Stimulated activated CD4-positive, alpha-beta T cell treated with anti-CD3 and anti-CD28 coated beads, Interleukin-4, amount 100 ng/mL, for 1 hour (primary cell): Measurements from ENCODE around the gene ABL1.
"Not testable (repeated sequence)": the region's sequence is repeated elsewhere in the genome, so short reads cannot be mapped to it uniquely, and the experiment has no call there.

Experiments
- DNase-seq: peaks from one replicate; pipeline ENCODE4 v3.0.0-alpha.2; 2020

ABL1 gene

DNA sequence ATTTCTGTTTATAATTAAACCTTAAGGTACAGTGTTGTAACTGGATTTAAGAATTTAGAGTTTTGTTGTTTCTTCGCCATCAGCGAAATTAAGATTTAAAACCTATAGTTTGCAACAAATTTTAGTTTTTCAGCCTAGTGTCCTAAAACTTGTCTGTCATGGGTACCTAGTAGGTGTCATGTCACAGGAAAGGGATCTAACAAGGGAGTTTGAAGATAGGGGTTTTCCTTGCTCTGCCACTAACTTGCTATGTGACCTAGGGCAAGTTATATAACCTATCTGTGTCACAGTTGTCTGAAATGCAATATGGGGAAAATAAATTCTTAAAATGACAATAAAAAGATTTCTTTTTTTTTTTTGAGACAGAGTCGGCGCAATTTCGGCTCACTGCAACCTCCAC lies 9.2 kb upstream of the ABL1 start:
- no peak for DNase-seq

DNA sequence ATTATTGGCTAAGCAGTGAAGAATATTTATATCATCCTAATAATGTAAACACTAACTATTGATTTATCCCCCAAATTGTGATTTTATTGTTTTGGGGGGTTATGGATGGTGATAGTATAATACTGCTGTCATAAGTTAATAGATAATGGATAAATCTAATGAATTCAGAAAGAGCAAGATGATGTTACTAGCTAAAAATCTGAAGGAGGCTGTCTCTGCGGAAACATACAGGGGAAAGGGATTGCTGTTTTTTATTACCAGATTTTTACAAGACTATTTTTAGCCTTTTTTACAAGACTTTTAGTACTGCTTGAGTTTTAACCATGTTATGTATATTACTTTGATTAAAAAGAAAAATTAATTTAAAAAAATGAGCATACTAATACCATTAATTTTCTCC lies 5.3 kb upstream of the ABL1 start:
- no peak for DNase-seq

GRCh38 chr9:130830231-130830760 lies 4.8 kb upstream of the ABL1 start:
- no peak for DNase-seq

DNA sequence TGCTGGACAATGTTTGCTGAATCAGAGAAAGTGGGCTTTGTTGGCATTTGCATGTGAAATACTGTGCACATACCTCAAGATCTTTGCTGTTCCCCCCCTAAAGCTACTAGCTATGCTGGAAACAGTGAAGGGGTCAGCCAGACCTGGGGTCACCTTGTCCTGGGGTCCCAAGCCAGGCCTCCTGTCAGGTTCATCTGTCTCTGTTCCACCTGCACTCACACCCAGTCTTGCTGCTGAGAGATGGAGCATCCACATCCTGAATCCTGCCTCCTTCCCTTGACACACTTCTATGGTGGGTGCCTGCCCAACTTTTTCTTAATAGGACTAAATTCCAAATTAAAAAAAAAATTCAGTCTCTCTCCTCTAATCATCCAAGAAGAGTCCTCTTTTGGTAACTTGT lies 4.0 kb upstream of the ABL1 start:
- DNase-seq = no peak

- DNase-seq = no peak
Observed at GRCh38 chr9:130833031-130833990, 1.7 kb upstream of the ABL1 start.

GRCh38 chr9:130835441-130836298 lies 616 bp downstream of the ABL1 start:
- peak; percentile 39 for DNase-seq

DNA sequence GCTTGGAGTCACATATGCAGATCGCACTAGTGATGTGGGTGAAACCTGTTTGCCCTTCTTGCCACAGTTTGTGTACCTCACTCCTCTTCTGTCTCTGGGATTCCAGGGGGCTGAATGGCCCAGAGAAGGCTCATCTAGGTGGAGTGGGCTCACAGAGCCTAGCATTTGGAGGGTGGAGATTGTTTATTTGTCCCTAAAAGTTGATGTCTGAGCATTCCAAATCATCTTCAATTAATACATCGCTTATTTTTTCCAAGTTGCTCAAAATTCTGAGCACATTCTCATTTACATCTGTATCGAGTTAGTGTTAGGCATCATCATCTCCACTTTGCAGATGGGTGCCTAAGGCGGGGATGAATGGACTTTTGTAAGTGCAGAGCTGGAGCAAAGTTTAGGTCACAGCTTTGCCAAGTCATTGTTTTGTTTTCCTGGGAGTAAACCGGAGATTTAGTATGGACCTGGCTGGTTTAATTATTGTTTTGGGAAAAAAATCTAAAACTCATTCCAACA lies 2.0 kb downstream of the ABL1 start:
- no peak for DNase-seq

- DNase-seq = no peak
Observed at GRCh38 chr9:130837643-130838042, 2.6 kb downstream of the ABL1 start.

GRCh38 chr9:130839132-130840111 lies 4.4 kb downstream of the ABL1 start:
- DNase-seq = no peak

DNA sequence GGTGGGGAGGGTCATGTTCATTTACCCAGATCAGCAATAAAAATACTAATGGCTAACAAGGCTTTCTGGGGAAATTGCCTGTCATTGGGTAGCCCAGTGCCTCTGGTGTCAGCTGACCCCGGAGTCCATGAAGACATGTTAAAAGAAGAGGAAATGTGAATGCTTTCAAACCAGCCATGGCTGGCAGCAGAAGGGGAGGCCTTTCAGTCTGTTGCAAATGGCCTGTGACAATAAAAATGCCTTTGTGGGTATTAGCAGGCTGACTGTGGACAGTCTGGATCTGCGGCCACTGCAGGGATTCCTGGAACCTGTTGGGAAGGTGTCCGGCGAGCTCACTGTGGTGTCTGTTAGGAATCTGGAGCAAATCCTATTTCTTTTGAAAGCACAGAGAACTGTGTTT lies 7.5 kb downstream of the ABL1 start:
- DNase-seq = no peak

DNA sequence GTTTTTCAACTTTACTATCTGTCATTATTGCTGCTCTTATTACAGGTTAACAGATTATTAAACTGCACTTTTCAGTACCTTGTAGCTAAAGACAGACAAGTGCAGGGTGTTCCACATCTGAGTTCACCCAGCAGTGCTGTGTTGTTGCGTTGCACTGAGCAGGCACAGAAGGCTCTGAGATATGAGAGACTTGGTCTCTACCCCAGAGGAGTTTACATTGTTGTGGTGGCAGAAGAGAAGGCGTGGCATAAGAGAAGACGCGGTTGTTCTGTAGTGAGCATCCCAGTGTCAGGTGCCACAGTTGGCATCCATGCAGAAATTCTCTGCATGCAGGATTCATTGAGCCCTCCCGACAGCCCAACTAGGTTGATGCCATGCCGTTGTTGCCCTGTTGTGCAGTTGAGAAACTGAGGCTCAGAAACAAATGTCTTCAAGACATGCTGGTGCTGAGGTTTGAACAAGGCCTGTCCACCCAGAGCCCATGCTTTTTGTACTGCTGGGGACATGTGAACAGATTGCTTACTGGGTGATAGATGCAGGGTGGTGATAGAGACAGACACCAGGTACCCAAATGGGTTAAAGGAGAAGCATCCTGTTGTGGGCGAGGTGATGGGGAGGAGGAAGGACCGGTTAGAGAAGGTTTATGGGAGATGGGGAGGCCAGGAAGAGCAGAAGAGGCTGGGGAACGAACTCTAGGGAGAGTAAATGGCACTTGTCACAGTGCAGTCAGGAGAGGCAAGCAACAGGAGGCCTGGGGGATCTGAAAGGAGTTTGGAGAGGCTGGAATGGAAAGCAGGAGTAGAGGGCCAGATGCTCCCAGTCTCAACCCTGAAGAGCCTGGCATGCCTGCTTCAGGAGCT lies 8.2 kb downstream of the ABL1 start:
- no peak for DNase-seq

- DNase-seq = no peak
Observed at GRCh38 chr9:130844044-130844451, 9.0 kb downstream of the ABL1 start.

DNA sequence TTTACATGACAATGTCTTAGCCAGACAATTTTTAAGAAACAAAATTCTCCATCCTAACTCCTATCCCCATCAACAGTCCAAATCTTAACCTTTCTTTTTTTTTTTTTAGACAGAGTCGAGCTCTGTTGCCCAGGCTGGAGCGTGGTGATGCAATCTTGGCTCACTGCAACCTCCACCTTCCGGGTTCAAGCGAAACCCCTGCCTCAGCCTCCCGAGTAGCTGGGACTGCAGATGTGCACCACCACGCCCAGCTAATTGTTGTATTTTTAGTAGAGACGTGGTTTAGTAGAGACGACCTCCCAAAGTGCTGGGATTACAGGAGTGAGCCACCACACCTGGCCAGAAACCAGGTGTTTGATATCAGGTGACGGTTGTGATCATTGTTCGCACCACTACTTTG lies 10.2 kb downstream of the ABL1 start:
- DNase-seq = no peak

DNA sequence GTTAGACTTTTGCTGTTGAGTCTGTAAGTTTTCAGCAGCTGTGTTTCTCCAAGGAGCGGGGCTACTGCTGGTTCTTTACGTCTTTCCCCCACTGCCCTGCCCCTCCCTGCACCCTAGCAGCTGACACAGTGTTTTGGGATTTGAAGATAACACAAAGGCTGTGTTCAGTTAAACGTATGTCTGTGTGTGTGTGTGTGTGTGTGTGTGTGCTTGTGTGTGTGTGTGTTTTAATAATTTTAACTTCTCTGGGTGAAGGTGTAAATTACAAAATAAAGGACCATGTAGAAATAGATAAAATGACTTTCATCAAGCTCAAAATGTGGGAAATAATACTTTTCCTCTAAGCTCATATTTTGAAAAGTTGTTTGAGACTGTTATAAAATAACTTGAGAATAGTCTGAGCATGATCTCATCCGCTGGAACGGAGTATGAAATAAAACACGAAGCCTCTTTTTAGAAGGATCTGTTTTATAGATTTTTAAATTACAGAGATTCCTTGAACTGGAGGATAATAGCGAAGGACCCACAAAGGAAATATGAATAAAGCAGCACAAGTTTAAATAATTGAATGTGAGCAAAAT lies 10.9 kb downstream of the ABL1 start:
- no peak for DNase-seq

GRCh38 chr9:130846487-130847305 lies 11.6 kb downstream of the ABL1 start:
- no peak for DNase-seq

DNA sequence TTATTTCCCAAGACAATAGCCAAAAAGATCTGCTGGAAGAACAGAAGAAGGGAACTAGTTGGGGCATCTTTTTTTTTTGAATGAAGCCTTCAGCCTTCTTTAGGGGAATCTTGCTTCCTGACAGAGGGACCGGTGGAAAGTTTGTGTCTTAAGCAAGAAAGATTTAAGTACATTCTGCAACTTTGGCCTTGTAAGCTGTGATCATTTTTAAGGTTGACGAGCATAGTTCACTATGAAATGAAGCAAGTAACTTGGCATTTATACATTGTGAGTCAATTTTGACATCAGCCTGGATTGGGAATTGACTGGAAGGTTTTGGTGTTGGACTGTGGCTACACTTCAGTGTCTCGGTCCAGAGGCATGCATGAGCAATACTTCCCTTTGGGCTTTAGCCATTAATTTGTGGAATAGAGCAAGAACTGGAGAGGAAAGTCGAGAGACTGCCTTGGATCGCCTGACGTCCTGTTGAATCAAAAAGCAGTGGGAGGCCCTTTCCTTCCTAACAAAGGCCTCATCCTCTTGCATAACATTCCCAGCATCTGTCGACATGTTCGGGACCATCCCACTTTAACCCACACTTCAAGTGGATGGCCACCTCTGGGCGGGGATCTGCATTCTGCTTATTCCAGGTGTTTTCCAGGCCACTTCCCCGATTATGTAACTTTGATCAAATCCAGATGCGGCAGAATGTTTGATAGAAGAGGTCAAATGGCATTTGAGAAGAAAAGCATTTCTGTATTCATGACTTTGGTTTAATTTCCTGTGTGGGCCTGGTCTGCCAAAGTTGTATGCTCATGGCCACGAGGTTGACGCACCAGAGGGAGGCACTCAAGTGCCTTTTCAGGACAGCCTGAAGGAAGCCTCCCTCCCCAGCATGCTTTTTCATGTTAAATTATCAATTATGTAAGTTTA lies 12.5 kb downstream of the ABL1 start:
- DNase-seq = no peak

- DNase-seq = not testable (repeated sequence)
Observed at GRCh38 chr9:130848514-130848913, 13.5 kb downstream of the ABL1 start.

- no peak for DNase-seq
Observed at GRCh38 chr9:130849356-130849755, 14.3 kb downstream of the ABL1 start.

- DNase-seq = no peak
Observed at GRCh38 chr9:130852801-130853200, 17.7 kb downstream of the ABL1 start.
